HUES64 (cell line): ENCODE measurements around the gene SRPX2.
"Not testable (repeated sequence)": the region's sequence is repeated elsewhere in the genome, so short reads cannot be mapped to it uniquely, and the experiment has no call there.

ENCODE experiments used
- H3K27ac ChIP-seq: 2 replicates; pipeline ENCODE4 v1.7.0; 2013; ENCODE audit warnings: low read depth, low read length, inconsistent platforms
- H3K27me3 ChIP-seq: 2 replicates; pipeline ENCODE4 v1.6.1; 2013; ENCODE audit warnings: mild to moderate bottlenecking, low read length; ENCODE audit not compliant: insufficient read depth
- H3K36me3 ChIP-seq: 2 replicates; pipeline ENCODE4 v1.6.1; 2013; ENCODE audit warnings: mild to moderate bottlenecking, low read length; ENCODE audit not compliant: insufficient read depth
- H3K4me1 ChIP-seq: 2 replicates; pipeline ENCODE4 v1.6.1; 2013; ENCODE audit warnings: mild to moderate bottlenecking, low read length, moderate library complexity; ENCODE audit not compliant: insufficient read depth
- H3K4me3 ChIP-seq: 2 replicates; pipeline ENCODE4 v1.5.1; 2013; ENCODE audit warnings: mild to moderate bottlenecking, low read length, moderate library complexity
- H3K9ac ChIP-seq: 2 replicates; pipeline ENCODE4 v1.6.1; 2013; ENCODE audit warnings: mild to moderate bottlenecking, low read depth, low read length
- H3K9me3 ChIP-seq: 2 replicates; pipeline ENCODE4 v1.6.1; 2013; ENCODE audit warnings: low read depth, low read length; ENCODE audit not compliant: insufficient read depth
- WGBS: fragments of 150-250, 120-280 bp; methylation state at CpG from one replicate; pipeline ENCODE4 v1.1.7; 2013; ENCODE audit warnings: missing lambda C conversion rate; 5-methylcytosine and 5-hydroxymethylcytosine counted together

Gene SRPX2

GRCh38 chrX:100698551-100698950 lies 54.6 kb downstream of the SRPX2 start:
- no peaks in the 10 kb centered on the region for H3K4me1 ChIP-seq

DNA sequence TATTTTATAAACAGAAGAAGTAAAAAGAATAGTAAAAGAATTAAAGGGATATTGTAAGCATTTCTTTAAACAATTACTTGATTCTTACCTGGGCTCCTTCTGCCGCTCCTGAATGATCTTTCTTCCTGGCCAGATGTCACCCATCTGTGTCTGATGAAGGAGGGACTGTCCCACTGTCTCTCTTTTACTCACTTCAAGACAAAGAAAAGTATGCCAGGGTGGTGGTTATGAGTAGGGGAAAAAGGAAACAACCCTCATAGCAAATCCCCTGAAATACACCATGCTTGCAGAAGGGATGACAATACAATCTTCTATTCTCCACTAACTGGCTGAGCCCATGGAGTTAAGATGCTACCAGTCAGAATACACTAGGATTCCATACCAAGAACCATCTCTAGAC lies 56.8 kb downstream of the SRPX2 start:
- Histone ChIP-seq H3K36me3 (no peaks in the 10 kb centered on the region), H3K4me3 (no peak overlapping the region), H3K27ac (no peak overlapping the region), H3K9me3 (no peaks in the 10 kb centered on the region), H3K9ac (no peak overlapping the region), H3K4me1 (no peaks in the 10 kb centered on the region), H3K27me3 (no peaks in the 10 kb centered on the region)
- no CpG with 5 or more reads among the region's 1 CpG for WGBS

More at GRCh38 chrX:100698551-100698950, 54.6 kb downstream of the SRPX2 start:
- H3K27me3 ChIP-seq = no peaks in the 10 kb centered on the region
- H3K9ac ChIP-seq = no peak overlapping the region
- H3K27ac ChIP-seq = no peak overlapping the region
- H3K9me3 ChIP-seq = no peaks in the 10 kb centered on the region
- no peak overlapping the region for H3K4me3 ChIP-seq
- no peaks in the 10 kb centered on the region for H3K36me3 ChIP-seq

- no peak overlapping the region for H3K27ac ChIP-seq
- WGBS = 59% methylated on average over 3 of the region's 3 CpGs
Observed at GRCh38 chrX:100704581-100705203, 60.7 kb downstream of the SRPX2 start.

DNA sequence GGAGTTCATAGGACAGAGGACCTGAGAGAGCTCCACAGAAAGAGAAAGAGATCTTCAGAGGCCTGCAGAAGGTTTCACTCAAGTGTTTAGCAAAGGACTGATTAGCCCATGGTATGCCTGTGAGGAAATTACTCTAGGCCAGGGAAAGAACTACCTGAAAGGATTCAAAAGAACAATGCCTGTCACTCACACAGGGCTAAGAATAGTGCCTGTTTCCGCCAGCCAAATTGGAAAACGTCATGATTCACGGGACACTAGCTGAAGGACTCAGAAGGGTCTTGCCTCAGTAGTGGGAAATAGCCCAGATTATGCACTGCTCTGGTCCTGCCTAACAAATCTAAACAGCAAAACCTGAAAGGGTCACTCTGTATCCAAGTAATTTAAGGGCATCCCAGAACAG lies 66.8 kb downstream of the SRPX2 start:
- Histone ChIP-seq H3K9ac (no peak overlapping the region), H3K27me3 (no peaks in the 10 kb centered on the region), H3K36me3 (no peaks in the 10 kb centered on the region), H3K4me3 (no peak overlapping the region), H3K9me3 (no peaks in the 10 kb centered on the region), H3K27ac (no peak overlapping the region), H3K4me1 (no peaks in the 10 kb centered on the region)
- 66% methylated on average over 3 of the region's 3 CpGs for WGBS

More at GRCh38 chrX:100704581-100705203, 60.7 kb downstream of the SRPX2 start:
- Histone ChIP-seq H3K9me3 (no peaks in the 10 kb centered on the region), H3K4me1 (no peaks in the 10 kb centered on the region), H3K36me3 (no peaks in the 10 kb centered on the region), H3K9ac (no peak overlapping the region), H3K27me3 (no peaks in the 10 kb centered on the region), H3K4me3 (no peak overlapping the region)

GRCh38 chrX:100717363-100717762 lies 73.4 kb downstream of the SRPX2 start:
- H3K27ac ChIP-seq = no peak overlapping the region
- no peaks in the 10 kb centered on the region for H3K9me3 ChIP-seq
- 92% methylated on average over 8 of the region's 8 CpGs for WGBS
- H3K36me3 ChIP-seq = no peaks in the 10 kb centered on the region
- no peak overlapping the region for H3K4me3 ChIP-seq
- no peak overlapping the region for H3K9ac ChIP-seq
- H3K27me3 ChIP-seq = no peaks in the 10 kb centered on the region
- no peaks in the 10 kb centered on the region for H3K4me1 ChIP-seq

DNA sequence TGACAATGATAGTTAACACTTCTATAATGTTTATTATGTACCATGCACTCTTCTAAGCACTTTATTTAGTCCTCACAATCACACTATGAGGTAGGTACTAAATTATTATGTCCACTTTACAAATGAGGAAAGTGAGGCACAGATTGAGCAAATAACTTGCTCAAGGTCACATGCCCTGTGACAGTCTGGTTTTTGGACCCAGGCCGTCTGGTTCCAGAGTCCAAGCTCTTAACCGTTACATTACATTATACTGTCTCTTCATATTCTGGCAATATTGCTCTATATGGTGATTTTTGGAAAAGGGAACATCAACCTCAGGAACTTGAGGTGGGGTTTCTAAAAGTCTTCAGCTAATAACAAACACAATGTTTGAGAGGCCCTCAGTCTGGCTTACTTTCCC lies 75.1 kb downstream of the SRPX2 start:
- H3K36me3 ChIP-seq = no peaks in the 10 kb centered on the region
- H3K9me3 ChIP-seq = peaks cover 2% of the 10 kb centered on the region; the same call in 1 of the 2 replicates
- H3K4me1 ChIP-seq = no peaks in the 10 kb centered on the region
- 88% methylated on average over 1 of the region's 2 CpGs for WGBS
- no peak overlapping the region for H3K4me3 ChIP-seq
- no peaks in the 10 kb centered on the region for H3K27me3 ChIP-seq
- H3K9ac ChIP-seq = no peak overlapping the region
- no peak overlapping the region for H3K27ac ChIP-seq

DNA sequence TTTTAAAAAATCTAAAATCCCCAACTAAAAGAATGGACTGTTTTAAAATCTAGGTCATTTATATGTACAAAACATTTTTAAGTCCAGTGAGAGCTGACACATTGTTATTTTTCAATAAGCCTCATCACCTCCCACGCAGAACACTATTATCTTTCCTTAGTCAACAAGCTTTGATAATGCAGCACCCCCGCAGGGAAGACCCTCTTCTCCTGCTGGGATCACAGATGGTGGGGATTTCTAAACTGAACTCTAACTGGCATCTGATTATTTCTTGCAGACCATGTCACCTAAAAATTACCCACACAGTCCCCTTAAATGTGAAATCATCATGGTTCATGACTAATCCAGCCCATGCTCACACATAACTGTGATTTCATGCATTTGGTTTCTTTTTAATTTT lies 76.3 kb downstream of the SRPX2 start:
- 36% methylated on average over 2 of the region's 2 CpGs for WGBS
- H3K9me3 ChIP-seq = peaks cover 2% of the 10 kb centered on the region; the same call in 1 of the 2 replicates
- H3K4me1 ChIP-seq = no peaks in the 10 kb centered on the region
- no peaks in the 10 kb centered on the region for H3K36me3 ChIP-seq
- H3K27ac ChIP-seq = no peak overlapping the region
- no peaks in the 10 kb centered on the region for H3K27me3 ChIP-seq
- no peak overlapping the region for H3K9ac ChIP-seq
- H3K4me3 ChIP-seq = no peak overlapping the region

DNA sequence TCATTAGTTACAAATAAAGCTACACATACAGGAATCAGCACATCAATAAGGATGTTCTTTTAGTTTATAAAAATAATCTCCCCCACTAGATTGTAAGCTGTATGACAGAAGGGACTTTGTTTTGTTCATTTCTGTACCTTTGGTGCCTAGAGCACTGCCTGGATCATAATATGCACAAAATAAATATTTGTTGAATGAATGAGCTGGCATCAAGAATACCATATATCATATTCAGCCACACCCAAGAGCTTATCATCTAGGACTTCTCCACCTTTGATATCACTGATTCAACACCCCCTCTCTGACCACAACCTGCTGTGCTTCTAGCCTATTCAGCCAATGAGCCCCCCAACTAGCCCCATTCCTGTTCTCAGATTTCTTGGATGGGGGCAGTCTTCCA lies 77.3 kb downstream of the SRPX2 start:
- Histone ChIP-seq H3K9ac (no peak overlapping the region), H3K4me1 (no peaks in the 10 kb centered on the region), H3K27me3 (no peaks in the 10 kb centered on the region), H3K36me3 (no peaks in the 10 kb centered on the region), H3K4me3 (no peak overlapping the region), H3K27ac (no peak overlapping the region), H3K9me3 (peaks cover 2% of the 10 kb centered on the region; the same call in 1 of the 2 replicates)

DNA sequence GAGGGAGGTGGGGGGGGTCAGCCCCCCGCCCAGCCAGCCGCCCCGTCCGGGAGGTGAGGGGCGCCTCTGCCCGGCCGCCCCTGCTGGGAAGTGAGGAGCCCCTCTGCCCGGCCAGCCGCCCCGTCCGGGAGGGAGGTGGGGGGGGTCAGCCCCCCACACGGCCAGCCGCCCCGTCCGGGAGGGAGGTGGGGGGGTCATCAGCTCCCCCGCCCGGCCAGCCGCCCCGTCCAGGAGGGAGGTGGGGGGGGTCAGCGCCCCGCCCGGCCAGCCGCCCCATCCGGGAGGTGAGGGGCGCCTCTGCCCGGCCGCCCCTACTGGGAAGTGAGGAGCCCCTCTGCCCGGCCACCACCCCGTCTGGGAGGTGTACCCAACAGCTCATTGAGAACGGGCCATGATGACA lies 80.0 kb downstream of the SRPX2 start:
- H3K27ac ChIP-seq, H3K27me3 ChIP-seq, H3K9ac ChIP-seq, H3K36me3 ChIP-seq, H3K4me1 ChIP-seq, H3K4me3 ChIP-seq, H3K9me3 ChIP-seq: not testable (repeated sequence)
- WGBS = 99% methylated on average over 9 of the region's 30 CpGs
